CD4-positive, alpha-beta memory T cell (primary cell): ENCODE results near the gene ZFP36L1. TPM values are rescaled to one million over a fixed set of nuclear protein-coding genes. Genes with fewer than 3 reads are reported as not detected.

Experiments used
- CTCF ChIA-PET: fragments of 350-600 bp; sonication (Branson Sonifier 250); formaldehyde crosslinking; loops from one replicate; lab custom pipeline; 2021; ENCODE audit warnings: inconsistent platforms; ENCODE audit not compliant: partially characterized antibody; lab: Charles Lee
- POLR2A ChIA-PET: fragments of 350-600 bp; sonication (Branson Sonifier 250); formaldehyde crosslinking; loops from one replicate; lab custom pipeline; 2021; ENCODE audit not compliant: partially characterized antibody; lab: Charles Lee
- DNase-seq, 5 donors: peaks; one replicate each; pipeline versions ENCODE4 v3.0.0 to v3.0.0-alpha.2; 2020 to 2022; ENCODE audit warnings: mixed read lengths in 1 of 5
- H3K27ac ChIP-seq: one replicate; pipeline ENCODE4 v1.7.0; 2013; ENCODE audit warnings: low read depth, low read length
- H3K27me3 ChIP-seq: 2 replicates; pipeline ENCODE4 v1.7.0; 2013; ENCODE audit warnings: mild to moderate bottlenecking, low read length, moderate library complexity; ENCODE audit not compliant: insufficient read depth
- H3K36me3 ChIP-seq: 2 replicates; pipeline ENCODE4 v1.7.0; 2013; ENCODE audit warnings: mild to moderate bottlenecking, low read length, moderate library complexity; ENCODE audit not compliant: insufficient read depth
- H3K4me1 ChIP-seq: 2 replicates; pipeline ENCODE4 v1.7.0; 2013; ENCODE audit warnings: mild to moderate bottlenecking, low read length, moderate library complexity; ENCODE audit not compliant: insufficient read depth
- H3K4me3 ChIP-seq, 2 donors: one replicate each; pipeline ENCODE4 v1.7.0; 2013; ENCODE audit warnings: low read length in 2 of 2, mild to moderate bottlenecking in 1 of 2
- H3K9me3 ChIP-seq, 2 donors: one replicate each; pipeline ENCODE4 v1.7.0; 2013; ENCODE audit warnings: low read length in 2 of 2, control low read depth in 1 of 2; ENCODE audit not compliant: control insufficient read depth in 1 of 2
- H3K27ac Mint-ChIP-seq, 7 donors: one replicate each; pipeline ENCODE4 v1.8.0; 2020 to 2021; ENCODE audit warnings: mixed read lengths in 7 of 7, mild to moderate bottlenecking in 6 of 7, inconsistent platforms in 3 of 7, moderate library complexity in 3 of 7
- H3K27me3 Mint-ChIP-seq, 2 donors: one replicate each; pipeline ENCODE4 v1.8.0; 2020 to 2021; ENCODE audit warnings: mixed read lengths in 2 of 2
- H3K36me3 Mint-ChIP-seq, 2 donors: one replicate each; pipeline ENCODE4 v1.8.0; 2020 to 2021; ENCODE audit warnings: mixed read lengths in 2 of 2, inconsistent platforms in 1 of 2, mild to moderate bottlenecking in 1 of 2
- H3K4me1 Mint-ChIP-seq, 4 donors: one replicate each; pipeline ENCODE4 v1.8.0; 2020 to 2021; ENCODE audit warnings: mixed read lengths in 4 of 4, mild to moderate bottlenecking in 1 of 4
- H3K4me3 Mint-ChIP-seq, 8 donors: one replicate each; pipeline ENCODE4 v1.8.0; 2020 to 2021; ENCODE audit warnings: mixed read lengths in 8 of 8, mild to moderate bottlenecking in 7 of 8, moderate library complexity in 6 of 8, inconsistent platforms in 3 of 8
- H3K9me3 Mint-ChIP-seq, 8 donors: one replicate each; pipeline ENCODE4 v1.8.0; 2020 to 2021; ENCODE audit warnings: mixed read lengths in 8 of 8, mild to moderate bottlenecking in 5 of 8, inconsistent platforms in 3 of 8, moderate library complexity in 1 of 8
- intact Hi-C: fragments of 100-400 bp; cut with micrococcal nuclease; formaldehyde crosslinking; loops from one replicate; pipeline ENCODE4 v1.15.1; 2023
- polyA plus RNA-seq, 2 donors: library from polyadenylated mRNA; unstranded; fragments of 300-500 nt; fragmentation: Illumina TruSeq; gene quantifications; one replicate each; pipeline ENCODE4 v1.2.3, GENCODE V29; 2021
- total RNA-seq, 2 experiments: library from RNA; stranded (reverse); gene quantifications; one replicate each; pipeline ENCODE4 v1.2.3, GENCODE V29; 2021

ZFP36L1 gene, protein sequence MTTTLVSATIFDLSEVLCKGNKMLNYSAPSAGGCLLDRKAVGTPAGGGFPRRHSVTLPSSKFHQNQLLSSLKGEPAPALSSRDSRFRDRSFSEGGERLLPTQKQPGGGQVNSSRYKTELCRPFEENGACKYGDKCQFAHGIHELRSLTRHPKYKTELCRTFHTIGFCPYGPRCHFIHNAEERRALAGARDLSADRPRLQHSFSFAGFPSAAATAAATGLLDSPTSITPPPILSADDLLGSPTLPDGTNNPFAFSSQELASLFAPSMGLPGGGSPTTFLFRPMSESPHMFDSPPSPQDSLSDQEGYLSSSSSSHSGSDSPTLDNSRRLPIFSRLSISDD
- total RNA-seq (100 to 1,000 TPM; 227 to 242 TPM), polyA plus RNA-seq (100 to 1,000 TPM in 1 of 2 donors, 10 to 100 TPM in 1; 60.3 to 127 TPM)

DNA sequence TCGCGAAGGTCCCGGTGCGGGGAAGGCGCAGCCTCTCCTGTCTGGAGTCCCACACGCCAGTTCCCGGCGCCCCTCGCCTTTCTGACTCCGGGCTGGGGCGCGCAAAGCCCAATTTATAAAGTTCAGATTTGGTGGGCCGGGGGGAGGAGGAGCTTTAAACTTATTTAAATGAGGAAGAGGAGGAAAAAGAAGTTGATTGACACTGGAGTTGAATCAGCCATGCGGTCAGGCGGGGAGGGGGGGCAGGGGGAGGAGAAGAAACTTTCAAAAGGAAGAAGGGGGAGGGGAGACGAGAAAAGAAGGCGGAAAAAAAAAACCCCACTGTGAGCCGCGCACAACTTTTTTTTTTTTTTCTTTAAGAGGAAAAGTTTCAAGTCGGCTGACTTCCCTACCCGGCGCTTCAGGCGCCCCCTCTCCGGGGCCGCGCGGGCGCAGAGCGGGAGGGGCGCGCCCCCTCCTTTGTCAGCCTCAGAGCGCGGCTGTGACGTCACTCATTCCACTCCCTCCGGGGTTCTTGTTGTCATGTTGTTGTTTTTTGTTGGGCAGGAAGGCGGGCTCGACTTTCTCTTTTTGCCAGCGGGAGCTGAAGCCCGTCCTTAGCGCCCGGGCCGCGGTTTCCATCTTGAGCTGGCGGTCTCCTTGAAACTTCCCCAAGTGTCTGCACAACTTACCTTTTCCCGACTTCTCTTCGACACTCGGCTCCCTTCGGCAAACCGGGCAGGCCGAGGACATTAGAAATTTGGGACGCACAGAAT lies at the start of gene ZFP36L1:
Gene ZFP36L1 (minus strand): TSS at position 89 of the 755 bp plus-strand sequence. CDS start 129 bp downstream, outside the sequence.
- DNase-seq: peak; percentile 91 to 97 (median 94)
- Histone ChIP-seq H3K4me3 (peak within 1 kb of the TSS; percentile 98 to 100), H3K4me1 (peaks cover 33% of the 10 kb centered on the region), H3K9me3 (no peaks in the 10 kb centered on the region), H3K27ac (peak within 1 kb of the TSS; percentile 99), H3K27me3 (no peaks in the 10 kb centered on the region), H3K36me3 (peaks cover 25% of the 10 kb centered on the region)
- Mint-ChIP-seq H3K4me1 (peaks cover 25 to 82% (median 39%) of the 10 kb centered on the region in 4 donors), H3K9me3 (peaks cover 0 to 16% (median 0%) of the 10 kb centered on the region in 8 donors), H3K27ac (peak within 1 kb of the TSS; percentile 99 to 100 (median 100)), H3K27me3 (peaks cover 0 to 8% of the 10 kb centered on the region in 2 donors), H3K4me3 (peak within 1 kb of the TSS; percentile 88 to 100 (median 94)), H3K36me3 (peaks cover 33 to 73% of the 10 kb centered on the region in 2 donors)
- POLR2A ChIA-PET: interaction anchor here (0.6 to 22.3 kb wide), 38 partner anchors 17 to 977 kb away, joined by 3 to 1973 read pairs (median 6); partner anchors contain the start of genes DCAF5 and ZFYVE26
- CTCF ChIA-PET: interaction anchor here (0.6 to 14.8 kb wide), 11 partner anchors 9 to 860 kb away, joined by 3 to 238 read pairs (median 3); no protein-coding TSS in a partner anchor
- intact Hi-C loops: loop anchor here (1.0 to 5.0 kb wide), 4 partner anchors 108 to 974 kb away; partner anchors contain the start of genes DCAF5, SRSF5 and SUSD6

DNA sequence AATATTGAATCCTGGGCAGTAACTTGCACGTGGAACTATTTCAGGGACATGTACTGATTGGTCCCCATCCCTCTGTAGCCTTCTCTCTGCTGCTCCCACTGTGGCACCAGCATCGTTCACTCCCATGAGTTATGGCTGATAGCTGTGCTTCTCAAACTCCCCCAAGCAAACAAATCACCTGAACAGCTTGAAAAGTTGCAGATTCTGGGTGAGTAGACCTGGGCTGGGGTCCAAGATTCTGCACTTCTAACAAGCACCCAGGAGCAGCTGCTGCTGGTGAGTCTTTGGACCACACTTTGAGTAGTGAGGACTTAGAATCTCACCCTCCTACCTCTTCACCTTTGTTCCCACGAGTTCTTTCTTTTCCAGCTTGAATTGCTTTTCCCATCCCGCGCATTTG lies 49.4 kb upstream of the ZFP36L1 start:
- H3K36me3 Mint-ChIP-seq: peaks cover 3 to 5% of the 10 kb centered on the region in 2 donors

DNA sequence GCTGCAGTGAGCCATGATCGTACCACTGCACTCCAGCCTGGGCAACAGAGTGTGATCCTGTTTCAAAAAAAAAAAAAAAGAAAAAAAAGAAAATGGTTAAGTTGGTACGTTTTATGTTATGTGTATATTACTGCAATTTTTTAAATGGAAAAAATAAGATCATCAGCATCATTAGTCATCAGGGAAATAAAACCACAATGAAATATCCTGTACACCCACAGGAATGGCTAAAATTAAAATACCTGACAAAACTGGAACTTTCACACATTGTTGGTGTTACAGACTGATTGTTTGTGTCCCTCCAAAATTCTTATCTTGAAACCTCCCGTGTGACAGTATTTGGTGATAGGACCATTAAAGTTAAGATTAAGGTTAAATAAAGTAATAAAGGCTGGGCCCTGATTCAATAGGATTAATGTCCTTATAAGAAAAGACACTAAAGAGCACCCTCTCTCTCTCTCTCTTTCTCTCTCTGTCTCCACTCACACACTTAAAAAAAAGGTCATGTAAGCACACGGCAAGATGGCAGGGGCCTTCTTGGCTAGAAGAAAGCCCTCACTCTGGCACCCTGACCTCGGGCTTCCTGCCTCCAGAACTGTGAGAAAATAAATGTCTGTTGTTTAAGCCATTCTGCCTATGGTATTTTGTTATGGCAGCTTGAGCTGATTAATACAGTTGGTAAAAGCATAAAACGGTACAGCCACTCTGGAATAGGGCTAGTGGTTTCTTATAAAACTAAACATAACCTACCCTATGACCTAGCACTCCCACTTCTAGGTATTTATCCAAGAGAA lies 48.3 kb upstream of the ZFP36L1 start:
- Mint-ChIP-seq H3K9me3 (peaks cover 2 to 18% (median 10%) of the 10 kb centered on the region in 8 donors), H3K36me3 (peaks cover 5 to 10% of the 10 kb centered on the region in 2 donors), H3K4me3 (peak overlapping the region in 2 of 8 donors; percentile 39 to 44), H3K4me1 (peaks cover 18 to 37% (median 26%) of the 10 kb centered on the region in 4 donors), H3K27me3 (peaks cover 1 to 2% of the 10 kb centered on the region in 2 donors), H3K27ac (peak overlapping the region; percentile 0 to 84 (median 51))
- Histone ChIP-seq H3K4me3 (no peak overlapping the region), H3K36me3 (no peaks in the 10 kb centered on the region), H3K27me3 (no peaks in the 10 kb centered on the region), H3K27ac (no peak overlapping the region), H3K9me3 (no peaks in the 10 kb centered on the region), H3K4me1 (peaks cover 28% of the 10 kb centered on the region)
- no peak for DNase-seq
- intact Hi-C loops: no loop called here
- CTCF ChIA-PET: interaction anchor here (4.0 to 5.9 kb wide), 3 partner anchors 14 to 897 kb away, joined by 63 to 90 read pairs (median 76); no protein-coding TSS in a partner anchor
- POLR2A ChIA-PET: no interaction called here

More for the DNA sequence above, 49.4 kb upstream of the ZFP36L1 start:
- peak overlapping the region in 2 of 8 donors; percentile 1 to 4 for H3K4me3 Mint-ChIP-seq
- H3K27ac Mint-ChIP-seq: peak overlapping the region in 3 of 7 donors; percentile 29 to 30 (median 30)
- Histone ChIP-seq H3K4me3 (no peak overlapping the region), H3K27me3 (no peaks in the 10 kb centered on the region), H3K36me3 (no peaks in the 10 kb centered on the region), H3K9me3 (no peaks in the 10 kb centered on the region), H3K27ac (no peak overlapping the region), H3K4me1 (peaks cover 28% of the 10 kb centered on the region)
- intact Hi-C loops: no loop called here
- no peak for DNase-seq
- POLR2A ChIA-PET: interaction anchor here (2.7 kb wide), 1 partner anchor 898 kb away, joined by 5 read pairs; no protein-coding TSS in a partner anchor
- peaks cover 0 to 9% (median 1%) of the 10 kb centered on the region in 8 donors for H3K9me3 Mint-ChIP-seq
- peaks cover 18 to 37% (median 26%) of the 10 kb centered on the region in 4 donors for H3K4me1 Mint-ChIP-seq
- CTCF ChIA-PET: interaction anchor here (0.9 to 5.9 kb wide), 8 partner anchors 16 to 909 kb away, joined by 3 to 90 read pairs (median 30); no protein-coding TSS in a partner anchor
- peaks cover 1 to 2% of the 10 kb centered on the region in 2 donors for H3K27me3 Mint-ChIP-seq

DNA sequence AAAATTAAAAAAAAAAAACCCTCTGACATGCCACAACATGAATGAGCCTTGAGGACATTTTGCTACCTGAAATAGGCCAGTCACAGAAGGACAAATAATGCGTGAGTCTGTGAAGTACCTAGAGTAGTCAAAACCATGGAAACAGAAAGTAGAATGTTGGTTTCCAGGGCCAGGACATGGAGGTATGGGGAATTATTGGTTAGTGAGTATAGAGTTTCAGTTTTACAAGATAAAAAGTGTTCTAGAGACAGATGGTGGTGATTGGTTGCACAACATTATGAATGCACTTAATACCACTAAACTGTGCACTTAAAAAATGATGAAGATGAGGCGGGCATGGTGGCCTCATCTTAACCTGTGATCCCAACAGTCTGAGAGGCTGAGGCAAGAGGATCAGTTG lies 47.6 kb upstream of the ZFP36L1 start:
- peaks cover 19 to 38% (median 30%) of the 10 kb centered on the region in 4 donors for H3K4me1 Mint-ChIP-seq
- Histone ChIP-seq H3K27ac (no peak overlapping the region), H3K36me3 (no peaks in the 10 kb centered on the region), H3K9me3 (no peaks in the 10 kb centered on the region), H3K4me1 (peaks cover 28% of the 10 kb centered on the region), H3K27me3 (no peaks in the 10 kb centered on the region), H3K4me3 (no peak overlapping the region)
- H3K27me3 Mint-ChIP-seq: peaks cover 2 to 3% of the 10 kb centered on the region in 2 donors
- H3K27ac Mint-ChIP-seq: peak overlapping the region in 1 of 7 donors; percentile 36
- DNase-seq: no peak
- no peak overlapping the region for H3K4me3 Mint-ChIP-seq
- peaks cover 2 to 26% (median 18%) of the 10 kb centered on the region in 8 donors for H3K9me3 Mint-ChIP-seq
- ChIA-PET CTCF (interaction anchor here (4.7 to 5.9 kb wide), 2 partner anchors 14 to 23 kb away, joined by 63 to 76 read pairs; no protein-coding TSS in a partner anchor), POLR2A (no interaction called here)
- intact Hi-C loops: no loop called here
- peaks cover 7 to 18% of the 10 kb centered on the region in 2 donors for H3K36me3 Mint-ChIP-seq

DNA sequence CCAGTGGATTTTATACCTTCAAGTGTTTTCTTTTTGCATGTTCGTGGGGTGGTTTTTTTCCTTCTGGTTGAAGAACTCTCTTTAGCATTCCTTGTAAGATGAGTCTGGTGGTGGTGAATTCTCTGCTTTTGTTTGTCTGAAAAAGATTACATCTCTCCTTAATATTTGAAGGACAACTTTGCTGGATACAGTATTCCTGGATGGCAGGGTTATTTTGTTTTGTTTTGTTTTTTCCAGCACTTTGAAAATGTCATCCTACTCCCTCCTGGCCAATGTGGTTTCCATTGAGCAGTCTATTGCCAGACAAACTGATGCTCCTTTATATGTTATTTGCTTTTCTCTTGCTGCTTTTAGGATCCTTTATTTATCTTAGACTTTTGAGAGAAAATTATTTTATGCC lies 43.2 kb upstream of the ZFP36L1 start:
- no peaks in the 10 kb centered on the region for H3K27me3 ChIP-seq
- H3K9me3 ChIP-seq: no peaks in the 10 kb centered on the region
- no peak overlapping the region for H3K4me3 ChIP-seq
- no peak for DNase-seq
- peaks cover 2 to 46% (median 27%) of the 10 kb centered on the region in 8 donors for H3K9me3 Mint-ChIP-seq
- POLR2A ChIA-PET: no interaction called here
- intact Hi-C loops: no loop called here
- peaks cover 0 to 1% of the 10 kb centered on the region in 2 donors for H3K27me3 Mint-ChIP-seq
- no peak overlapping the region for H3K27ac Mint-ChIP-seq
- CTCF ChIA-PET: interaction anchor here (1.0 kb wide), 1 partner anchor 8 kb away, joined by 3 read pairs; no protein-coding TSS in a partner anchor
- H3K4me3 Mint-ChIP-seq: peak overlapping the region in 1 of 8 donors; percentile 13
- peaks cover 7 to 20% of the 10 kb centered on the region in 2 donors for H3K36me3 Mint-ChIP-seq
- H3K27ac ChIP-seq: no peak overlapping the region
- peaks cover 5 to 16% (median 10%) of the 10 kb centered on the region in 4 donors for H3K4me1 Mint-ChIP-seq
- peaks cover 7% of the 10 kb centered on the region for H3K4me1 ChIP-seq
- H3K36me3 ChIP-seq: no peaks in the 10 kb centered on the region

DNA sequence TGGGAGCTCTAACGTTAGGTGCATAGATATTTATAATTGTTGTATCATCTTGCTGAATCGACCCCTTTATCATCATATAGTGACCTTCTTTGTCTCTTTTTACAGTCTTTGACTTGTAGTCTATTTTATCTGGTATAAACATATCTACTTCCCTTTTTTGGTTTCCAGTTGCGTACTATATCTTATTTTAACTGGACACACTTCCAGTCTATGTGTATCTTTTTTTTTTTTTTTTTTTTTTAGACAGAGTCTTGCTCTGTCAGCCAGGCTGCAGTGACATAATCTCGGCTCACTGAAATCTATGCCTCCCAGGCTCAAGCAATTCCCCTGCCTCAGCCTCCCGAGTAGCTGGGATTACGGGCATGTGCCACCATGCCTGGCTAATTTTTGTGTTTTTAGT lies 41.9 kb upstream of the ZFP36L1 start:
- H3K36me3 ChIP-seq: no peaks in the 10 kb centered on the region
- no peak for DNase-seq
- H3K27ac ChIP-seq: no peak overlapping the region
- peaks cover 7 to 20% of the 10 kb centered on the region in 2 donors for H3K36me3 Mint-ChIP-seq
- H3K27me3 Mint-ChIP-seq: peaks cover 0 to 1% of the 10 kb centered on the region in 2 donors
- H3K4me1 Mint-ChIP-seq: peaks cover 1 to 11% (median 4%) of the 10 kb centered on the region in 4 donors
- H3K4me3 ChIP-seq: no peak overlapping the region
- H3K9me3 Mint-ChIP-seq: peaks cover 2 to 46% (median 27%) of the 10 kb centered on the region in 8 donors
- H3K27me3 ChIP-seq: no peaks in the 10 kb centered on the region
- H3K4me3 Mint-ChIP-seq: no peak overlapping the region
- H3K9me3 ChIP-seq: no peaks in the 10 kb centered on the region
- no peak overlapping the region for H3K27ac Mint-ChIP-seq
- intact Hi-C loops: no loop called here
- H3K4me1 ChIP-seq: no peaks in the 10 kb centered on the region
- POLR2A ChIA-PET: no interaction called here
- CTCF ChIA-PET: interaction anchor here (0.8 kb wide), 2 partner anchors 9 to 942 kb away, joined by 3 read pairs; no protein-coding TSS in a partner anchor
